ENCODE measurements around the gene ZNF438.

GRCh38 chr10:30882281-30882680 is 149.4 kb downstream of the ZNF438 start:
- TF ChIP-seq REST (IDR thresholded peaks at IDR 0.05; ENCODE audit: insufficient read depth in 1 of 2, low read depth in 2 of 2, low read length in 2 of 2) (no peak), TAF1 (IDR thresholded peaks at IDR 0.05; ENCODE audit: borderline replicate concordance, insufficient read depth, low read length) (no peak), POLR2AphosphoS5 (IDR thresholded peaks at IDR 0.05; ENCODE audit: low read depth, low read length) (no peak)
